Activated CD4-positive, CD25-positive, alpha-beta regulatory T cell treated with anti-CD3 and anti-CD28 coated beads, Interleukin-2, amount 50 U/mL, for 24 hours (primary cell): ENCODE results near the gene HABP2.

ENCODE experiments used
- ATAC-seq, 2 donors: fragments of 150-1000 bp; cut with Tn5 transposase; one replicate each; pipeline ENCODE4 v1.10.0; 2021; ENCODE audit warnings: mild to moderate bottlenecking in 1 of 2, moderate library complexity in 1 of 2

The HABP2 gene

DNA sequence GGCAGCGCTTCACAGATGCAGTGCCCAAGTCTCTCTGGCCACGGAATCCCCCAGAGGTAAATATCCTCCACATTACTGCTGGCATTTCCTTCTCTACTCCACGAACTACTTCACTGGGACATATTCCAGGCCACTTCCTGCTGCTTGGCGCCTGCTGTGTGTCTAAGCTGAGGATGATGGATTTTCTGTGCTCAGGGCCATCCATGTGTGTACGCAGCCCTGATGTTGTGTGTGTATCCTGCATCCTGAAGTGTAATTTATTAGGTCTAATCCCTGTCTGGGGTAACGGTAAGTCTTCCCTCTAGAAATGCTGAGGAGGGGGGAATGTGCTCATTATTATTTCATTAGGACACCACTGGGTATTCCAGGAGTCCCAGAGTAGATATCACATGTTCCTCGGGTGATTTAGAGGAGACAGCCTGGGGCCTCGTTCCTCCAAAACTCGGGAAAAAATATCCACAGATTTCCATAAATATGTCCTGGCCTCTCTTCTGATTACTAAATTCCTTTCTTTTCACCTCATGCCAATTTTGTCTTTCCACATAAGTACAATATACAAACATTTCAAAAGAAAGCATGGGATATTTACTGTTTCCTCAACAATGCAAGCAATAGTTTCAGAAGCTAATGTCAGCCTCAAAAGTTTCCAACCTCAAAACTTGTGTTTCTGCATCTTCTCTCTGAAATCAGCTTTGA is 25.5 kb upstream of the HABP2 start:
- ATAC-seq = no peak

DNA sequence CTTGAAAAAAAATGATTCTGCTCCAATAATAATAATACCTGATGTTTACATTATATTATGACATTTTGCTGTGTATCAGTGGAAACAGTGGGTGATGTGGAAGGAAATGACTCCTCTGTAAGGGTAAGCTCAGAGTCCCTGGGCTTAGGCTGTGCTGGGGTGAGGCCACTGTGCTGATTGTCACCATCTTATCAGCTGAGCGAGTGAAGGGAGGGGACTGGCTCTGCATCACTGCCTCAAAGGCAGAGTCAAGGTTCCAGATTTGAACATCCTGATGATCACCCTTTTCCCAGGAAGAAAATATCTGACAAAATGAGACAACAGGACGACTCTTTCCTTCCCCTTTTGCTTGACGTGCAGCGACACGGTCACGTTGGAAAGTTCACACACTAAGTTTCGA is 24.0 kb upstream of the HABP2 start:
- no peak for ATAC-seq

DNA sequence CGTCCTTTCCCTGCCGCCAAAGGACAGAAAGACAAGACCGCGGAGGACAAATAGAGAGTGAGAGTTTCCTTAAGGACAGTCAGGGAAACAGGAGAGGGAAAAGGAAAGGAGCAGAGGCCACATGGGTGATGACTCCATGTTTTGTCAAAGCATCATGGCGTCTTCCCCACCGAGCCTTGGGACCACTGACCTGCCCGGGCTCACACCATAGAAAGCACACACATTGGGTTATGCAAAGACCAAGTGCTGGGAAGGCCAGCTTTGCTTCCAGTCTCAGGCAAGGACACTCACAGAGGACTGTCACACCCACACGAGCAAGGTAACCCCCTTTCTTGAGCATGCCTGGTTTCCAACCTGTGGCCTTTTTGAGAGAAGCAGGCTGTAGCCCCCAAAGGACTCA is 23.3 kb upstream of the HABP2 start:
- no peak for ATAC-seq

DNA sequence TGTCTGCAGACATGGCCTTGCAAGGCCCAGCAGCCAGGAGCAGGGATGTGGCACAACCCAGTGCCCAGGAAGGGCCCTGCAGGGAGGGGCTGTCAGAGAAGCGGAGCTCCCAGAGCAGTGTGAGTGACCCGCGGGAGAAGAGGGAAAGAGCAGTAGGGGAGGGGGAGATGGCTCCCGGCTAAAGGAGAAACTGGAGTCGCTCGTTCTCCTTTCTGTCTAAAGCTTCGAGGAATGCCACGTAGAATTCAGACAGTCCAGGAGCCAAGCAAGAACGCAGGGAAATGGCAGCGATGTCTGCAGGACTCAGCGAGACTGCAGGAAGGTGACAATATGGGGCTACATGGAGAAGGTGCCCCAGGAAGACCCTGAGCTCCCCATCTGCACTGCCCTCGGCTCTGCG is 22.4 kb upstream of the HABP2 start:
- ATAC-seq = no peak

DNA sequence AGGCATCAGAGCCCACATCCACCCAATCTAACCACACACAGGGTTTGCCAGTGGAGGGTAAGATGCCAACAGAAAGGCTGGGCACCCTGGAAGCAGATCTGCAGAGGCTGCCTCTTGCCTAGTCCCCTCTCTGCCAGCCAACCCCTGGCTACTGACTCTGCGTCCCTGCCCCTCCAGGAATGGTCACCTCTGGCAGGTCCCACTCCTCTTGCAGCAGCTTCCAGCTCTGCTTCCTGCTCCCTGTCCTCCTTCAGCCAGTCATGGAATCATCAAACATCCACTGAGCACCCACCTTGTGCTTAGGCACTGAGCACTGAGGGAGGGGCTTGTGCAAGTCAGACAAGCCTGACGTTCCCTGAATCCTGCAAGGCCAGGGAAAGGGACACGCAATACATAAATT is 20.1 kb upstream of the HABP2 start:
- no peak for ATAC-seq

DNA sequence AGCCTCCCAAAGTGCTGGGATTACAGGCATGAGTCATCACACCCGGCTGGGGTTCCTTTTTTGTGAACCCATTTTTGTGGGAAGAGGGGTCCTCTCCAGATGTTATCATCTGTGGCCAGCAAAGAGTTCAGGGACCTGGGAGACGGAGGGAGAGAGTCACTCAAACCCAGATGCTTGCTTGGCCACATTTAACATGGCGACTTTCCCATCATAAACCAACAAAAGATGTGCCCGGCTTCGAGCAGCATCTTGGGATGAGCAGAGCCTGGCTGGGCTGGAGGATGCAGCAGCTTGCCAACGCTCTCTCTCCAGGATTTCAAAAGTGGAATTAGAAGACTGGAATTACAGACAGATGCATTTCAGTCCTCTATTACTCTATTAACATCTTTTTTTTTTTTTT is 19.1 kb upstream of the HABP2 start:
- ATAC-seq = no peak

DNA sequence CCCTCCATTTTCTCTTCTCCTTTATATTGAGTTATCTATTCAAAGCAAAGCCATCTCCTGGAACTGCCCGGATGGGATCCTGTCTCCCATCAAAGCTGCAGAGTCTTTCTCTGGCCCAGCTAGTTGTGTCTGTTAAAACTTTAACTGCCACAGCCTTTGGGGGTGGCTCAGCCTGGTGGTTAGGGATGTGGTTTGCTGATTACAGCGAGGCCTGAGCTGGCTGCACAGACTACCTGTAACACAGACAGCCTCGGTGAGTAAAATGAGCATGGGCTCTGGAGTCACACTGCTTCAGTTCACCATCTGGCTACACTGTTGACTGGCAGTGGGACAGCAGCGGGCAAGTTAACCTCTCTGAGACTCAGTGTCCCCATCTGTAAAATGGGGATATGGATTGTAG is 18.4 kb upstream of the HABP2 start:
- ATAC-seq = no peak

DNA sequence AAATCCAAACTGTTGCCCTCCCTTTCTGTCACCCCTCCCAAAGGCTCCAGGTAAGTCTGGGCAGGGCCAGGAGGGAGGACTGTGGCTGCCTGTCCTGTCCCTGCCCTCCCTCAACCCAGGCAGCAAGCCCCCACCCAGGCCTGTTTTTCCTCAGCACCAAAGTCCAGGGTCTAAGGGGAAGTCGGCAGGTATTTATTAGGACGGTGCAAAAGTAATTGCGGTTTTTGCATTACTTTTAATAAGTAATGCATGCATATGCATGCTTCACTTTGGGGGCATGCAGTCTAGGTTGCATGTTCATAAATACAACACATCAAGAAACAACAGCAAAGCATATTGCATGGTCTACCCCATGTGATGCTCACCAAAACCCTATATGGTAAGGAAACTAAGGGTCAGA is 15.2 kb upstream of the HABP2 start:
- no peak for ATAC-seq

DNA sequence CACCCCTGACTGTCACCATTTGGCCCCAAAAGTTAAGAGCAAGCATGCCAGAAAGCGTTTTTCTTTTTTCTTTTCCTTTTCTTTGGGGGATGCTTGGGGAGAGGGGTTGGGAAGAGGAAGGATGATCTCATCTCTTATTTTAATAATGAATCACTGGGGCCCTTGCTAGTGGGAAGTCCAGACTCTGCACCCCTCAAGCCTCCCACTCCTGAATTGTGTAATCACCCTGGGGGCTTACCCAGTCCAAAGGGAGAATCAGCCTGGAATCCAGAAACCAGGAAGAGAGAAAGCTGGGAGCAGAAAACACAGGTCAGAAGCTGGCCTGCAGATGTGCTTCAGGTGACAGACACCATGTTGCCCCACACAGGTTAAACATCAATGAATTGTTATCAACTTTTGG is 14.7 kb upstream of the HABP2 start:
- ATAC-seq = no peak

DNA sequence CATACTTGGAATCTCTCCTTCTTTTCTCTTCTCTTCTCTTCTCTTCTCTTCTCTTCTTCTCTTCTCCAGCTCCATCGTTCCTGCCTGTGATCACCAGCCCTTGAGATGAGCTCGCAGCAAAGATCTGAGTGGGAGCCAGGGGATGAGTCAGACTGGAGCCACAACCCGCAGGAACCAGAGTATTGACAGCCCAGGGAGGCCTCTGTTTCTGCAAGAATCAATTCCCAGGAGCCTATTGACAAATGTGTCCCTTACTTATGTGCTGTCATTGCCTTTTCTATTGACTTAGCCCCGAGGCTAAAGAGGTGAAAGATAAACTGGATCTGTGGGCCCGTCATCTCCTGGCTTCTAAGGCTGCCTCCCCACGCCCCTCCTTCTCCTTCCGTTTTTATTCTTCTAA is 13.1 kb upstream of the HABP2 start:
- no peak for ATAC-seq

DNA sequence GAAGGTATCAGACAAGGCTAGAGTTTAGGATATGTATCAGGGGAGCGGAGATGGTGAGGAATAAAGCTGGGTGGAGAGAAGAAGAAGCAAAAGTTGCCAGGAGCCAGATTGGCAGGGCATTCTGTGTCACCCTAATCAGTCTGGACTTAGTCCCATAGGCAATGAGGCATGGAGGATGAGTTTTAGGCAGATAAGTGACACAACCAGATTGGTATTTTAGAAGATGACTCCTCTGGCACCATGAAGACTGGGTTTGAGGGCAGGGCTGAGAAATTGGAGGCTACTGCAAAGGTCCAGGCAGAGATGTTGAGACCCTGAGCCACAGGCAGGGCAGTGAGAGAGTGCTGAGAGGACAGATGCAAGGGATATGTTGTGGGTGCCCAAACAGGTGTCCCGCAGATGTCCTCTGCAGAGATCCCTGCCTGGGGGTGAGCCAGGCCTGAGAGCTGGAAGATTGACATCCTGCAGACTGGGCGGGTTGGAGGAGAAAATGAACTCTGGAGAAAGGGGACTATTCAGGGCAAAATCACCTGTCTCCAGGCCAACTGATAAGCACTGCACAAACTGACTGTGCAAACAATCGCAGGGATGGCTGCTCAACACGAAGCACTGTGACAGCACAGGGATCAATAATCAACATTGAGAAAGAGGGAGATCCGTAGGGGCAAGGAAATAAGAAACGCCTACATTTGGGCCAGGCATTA is 11.9 kb upstream of the HABP2 start:
- no peak for ATAC-seq

DNA sequence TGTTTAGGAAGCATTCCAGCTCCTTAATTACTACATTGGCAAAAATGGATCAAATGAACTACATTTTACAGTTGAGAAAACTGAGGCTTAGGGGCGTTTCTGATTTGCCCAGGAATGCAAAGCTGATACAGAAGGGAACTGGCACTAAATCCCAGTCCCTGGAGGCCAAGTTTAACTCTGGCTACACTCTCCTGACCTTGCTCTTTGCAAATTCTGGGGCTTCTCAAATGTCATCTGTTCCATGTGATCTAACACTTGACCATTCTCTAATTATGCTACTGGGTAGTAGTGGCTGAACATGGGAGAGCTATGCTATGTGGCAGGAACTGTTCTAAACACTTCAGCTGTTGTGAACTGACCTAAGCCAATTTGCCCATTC is 11.3 kb upstream of the HABP2 start:
- ATAC-seq = no peak

DNA sequence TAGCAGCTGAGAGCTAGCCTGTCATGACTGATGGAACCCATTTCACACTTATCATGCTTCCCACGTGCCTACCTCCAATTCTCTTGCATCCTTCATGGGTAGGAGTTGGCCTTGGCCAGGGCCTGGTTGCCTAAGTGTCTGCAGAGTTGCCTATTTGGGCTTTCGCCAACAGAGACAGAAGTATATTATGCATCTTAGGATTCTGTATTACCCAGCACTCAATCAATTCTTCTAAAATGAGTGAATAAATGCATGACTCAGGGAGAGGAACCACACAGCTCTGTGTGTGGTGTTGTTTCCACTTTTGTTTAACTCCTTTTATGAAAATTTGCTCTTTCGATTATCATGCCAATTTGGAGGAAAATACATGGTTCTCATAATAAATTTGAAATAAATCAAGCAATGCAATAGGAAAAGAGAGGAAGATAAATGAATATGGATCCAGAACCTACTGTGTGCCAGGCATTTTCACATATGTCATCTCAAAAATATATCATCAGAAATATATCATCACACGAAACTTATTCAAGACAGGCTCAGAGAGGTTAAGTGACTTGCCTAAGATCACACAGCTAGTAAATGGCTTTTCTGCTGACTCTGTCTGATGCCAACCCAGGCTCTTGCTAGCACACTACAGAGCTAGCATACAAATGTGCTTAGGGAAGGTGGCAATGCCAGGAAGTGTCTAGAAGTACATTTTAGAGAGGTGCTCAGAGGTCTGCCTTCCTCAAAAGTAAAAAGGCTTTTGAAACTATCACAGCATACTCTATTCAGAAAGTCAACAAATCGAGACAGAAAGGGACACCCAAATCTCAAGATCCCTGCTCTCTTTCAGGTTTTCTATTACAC is 9.5 kb upstream of the HABP2 start:
- ATAC-seq = no peak

DNA sequence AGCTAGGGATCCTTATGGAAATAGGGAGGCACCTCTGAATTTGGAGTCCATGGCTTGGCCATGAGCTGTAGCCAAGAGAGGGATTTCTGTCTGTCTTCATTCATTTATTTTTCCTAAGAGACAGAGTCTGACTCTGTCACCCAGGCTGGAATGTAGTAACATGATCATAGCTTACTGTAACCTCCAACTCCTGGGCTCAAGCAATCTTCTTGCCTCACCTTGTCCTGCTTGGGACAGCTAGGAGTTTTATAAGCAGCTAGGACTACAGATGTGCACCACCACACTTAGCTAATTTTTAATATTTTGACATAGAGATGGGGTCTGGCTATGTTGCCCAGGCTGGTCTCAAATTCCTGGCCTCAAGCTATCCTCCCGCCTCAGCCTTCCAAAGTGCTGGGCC is 8.5 kb upstream of the HABP2 start:
- ATAC-seq = no peak

DNA sequence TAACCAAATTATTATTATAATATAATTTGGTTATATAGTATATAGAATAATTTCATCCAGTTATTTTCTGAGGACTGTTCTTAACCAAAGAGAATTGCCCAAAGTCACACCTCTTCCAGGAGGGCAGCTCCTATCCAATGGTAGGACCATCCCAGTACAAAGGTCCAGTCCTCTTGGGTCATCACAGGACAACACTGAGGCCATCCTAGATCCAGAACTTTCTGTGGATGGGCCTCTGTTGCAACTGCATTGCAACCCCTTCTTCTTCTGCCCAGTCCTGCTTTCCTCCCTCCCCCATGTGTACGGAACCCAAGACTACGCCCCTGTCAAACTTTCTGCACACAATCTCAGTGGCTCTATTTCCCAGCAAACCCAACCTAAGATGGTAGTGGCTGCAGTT is 5.4 kb upstream of the HABP2 start:
- ATAC-seq = no peak

DNA sequence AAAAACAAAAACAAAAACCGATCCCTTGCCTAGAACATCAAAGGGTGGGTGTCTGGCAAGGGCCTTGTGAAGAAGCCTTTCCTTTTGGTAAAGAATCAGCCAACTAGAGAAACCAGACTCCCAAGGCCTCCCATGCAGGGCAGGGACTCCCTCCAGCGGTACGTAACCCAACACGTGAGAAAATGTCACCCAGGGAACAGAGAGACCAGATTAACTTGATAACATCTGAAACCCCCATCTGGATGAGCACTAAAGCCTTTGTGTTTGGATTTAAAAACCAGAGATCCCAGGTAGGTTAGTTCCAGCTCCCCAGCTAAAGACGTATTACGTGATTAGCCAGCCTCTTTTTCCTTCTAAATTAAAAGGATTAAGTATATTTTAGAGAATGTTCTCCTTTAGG is 3.0 kb upstream of the HABP2 start:
- no peak for ATAC-seq

DNA sequence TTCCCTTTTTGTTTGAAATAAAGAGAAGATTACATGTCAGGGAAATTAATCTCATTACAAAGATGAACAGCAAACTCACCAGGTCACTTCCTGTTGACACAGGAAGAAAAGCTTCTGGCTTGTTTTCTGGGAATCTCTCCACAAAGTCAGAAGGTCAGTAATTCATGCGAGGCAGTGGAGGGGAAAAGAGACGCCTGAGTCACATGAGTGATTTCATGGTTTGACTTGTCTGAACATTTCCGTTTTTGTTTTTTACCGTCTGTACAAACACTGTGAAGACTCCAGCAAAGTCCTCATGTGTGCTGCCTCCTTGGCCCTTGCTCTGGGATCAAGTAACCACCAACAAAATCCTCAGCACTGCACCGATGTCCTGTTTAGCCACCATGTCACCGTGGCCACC is 2.5 kb upstream of the HABP2 start:
- ATAC-seq = no peak

DNA sequence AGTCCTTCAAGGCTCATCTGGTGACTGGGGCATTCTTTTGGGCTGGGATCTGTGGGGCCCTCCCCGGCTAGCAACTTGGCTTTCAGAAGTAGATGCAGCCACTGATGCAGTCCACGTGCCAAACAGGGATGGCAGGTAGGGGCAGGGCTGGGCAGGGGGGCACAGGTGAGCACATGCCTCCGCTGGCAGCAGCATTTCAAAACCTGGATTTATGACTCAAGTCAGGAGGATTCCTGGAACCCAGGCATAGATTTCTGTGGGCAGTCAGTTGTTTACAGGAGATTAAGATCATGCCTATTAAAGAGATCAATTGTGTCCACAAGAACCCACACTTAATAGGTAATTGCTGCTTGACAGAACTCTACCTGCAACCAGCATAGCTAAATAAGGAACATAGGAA is 839 bp upstream of the HABP2 start:
- ATAC-seq = no peak

DNA sequence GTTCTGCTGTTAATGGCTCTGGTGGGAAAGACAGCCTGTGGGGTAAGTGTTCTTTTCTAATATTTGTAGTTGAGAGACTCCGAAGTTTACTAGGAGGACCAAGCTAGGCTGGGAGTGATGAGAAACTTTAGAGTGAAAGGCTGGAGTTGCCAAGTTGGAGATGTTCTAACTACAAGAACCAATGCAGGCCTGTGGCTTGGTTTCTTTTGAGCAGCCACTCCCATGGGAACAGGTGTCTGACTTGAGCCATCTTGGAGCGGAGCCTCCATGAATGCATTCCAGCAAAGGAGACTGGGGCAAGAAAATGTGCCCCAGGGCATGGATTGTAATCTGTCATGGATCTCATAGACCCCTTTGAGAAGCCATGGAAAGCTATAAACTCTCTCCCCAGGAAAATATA is 296 bp downstream of the HABP2 start:
- no peak for ATAC-seq

DNA sequence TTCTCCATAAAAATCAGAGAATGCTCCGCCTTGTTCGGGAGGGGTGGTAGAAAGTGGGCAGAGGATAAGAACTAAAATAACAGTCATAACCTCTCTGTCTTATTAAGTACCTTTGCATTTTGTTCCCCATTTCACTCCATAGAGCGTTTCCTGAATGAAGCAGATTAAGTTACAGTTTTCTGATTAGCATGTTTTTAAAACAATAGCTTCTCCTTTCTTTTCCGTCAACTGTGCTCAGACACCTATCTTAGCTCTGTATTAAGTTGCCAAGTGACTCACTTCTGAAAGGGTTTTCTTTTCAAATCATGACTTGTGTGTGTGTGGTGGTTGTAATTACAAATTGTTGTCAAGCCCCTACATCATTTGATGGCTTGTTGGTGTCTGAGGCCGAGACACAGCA is 1.4 kb downstream of the HABP2 start:
- ATAC-seq = no peak

DNA sequence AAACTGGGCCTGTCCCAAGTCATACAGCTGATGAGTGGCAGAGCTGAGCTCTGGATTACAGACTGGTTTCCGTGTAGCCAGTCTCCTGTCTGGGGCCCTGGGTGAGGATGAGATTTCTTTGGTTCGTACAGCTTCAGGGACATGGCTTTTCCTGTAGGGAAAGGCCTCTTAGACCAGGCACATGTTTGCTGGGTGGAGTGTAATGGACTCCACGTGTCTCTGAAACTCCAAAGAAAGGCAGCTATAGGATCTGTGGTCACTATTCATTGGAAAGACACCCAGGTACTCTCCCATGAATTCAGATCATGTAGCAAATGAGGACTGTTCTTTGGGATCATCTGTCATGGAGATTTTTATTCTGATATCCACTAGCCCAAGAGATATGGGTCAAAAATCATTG is 2.4 kb downstream of the HABP2 start:
- no peak for ATAC-seq

DNA sequence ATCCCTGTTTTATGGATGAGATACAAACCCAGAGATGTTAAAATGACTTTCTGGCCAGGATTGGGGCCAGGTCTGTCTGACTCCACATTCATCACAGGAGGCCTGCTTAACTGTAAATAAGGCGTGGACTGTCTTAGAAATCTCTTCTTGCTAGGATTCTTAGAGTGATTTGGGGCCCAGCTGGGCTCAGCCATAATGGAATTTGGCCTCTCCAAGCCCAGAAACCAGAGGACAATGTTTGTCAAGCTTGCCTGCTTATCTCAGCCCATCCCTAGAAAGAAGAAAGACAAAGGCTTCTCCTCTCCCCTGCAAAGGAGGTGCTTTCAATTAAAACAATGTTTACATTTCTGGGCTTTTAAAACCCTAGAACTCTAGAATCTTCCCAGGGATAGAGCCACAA is 2.9 kb downstream of the HABP2 start:
- ATAC-seq = no peak

DNA sequence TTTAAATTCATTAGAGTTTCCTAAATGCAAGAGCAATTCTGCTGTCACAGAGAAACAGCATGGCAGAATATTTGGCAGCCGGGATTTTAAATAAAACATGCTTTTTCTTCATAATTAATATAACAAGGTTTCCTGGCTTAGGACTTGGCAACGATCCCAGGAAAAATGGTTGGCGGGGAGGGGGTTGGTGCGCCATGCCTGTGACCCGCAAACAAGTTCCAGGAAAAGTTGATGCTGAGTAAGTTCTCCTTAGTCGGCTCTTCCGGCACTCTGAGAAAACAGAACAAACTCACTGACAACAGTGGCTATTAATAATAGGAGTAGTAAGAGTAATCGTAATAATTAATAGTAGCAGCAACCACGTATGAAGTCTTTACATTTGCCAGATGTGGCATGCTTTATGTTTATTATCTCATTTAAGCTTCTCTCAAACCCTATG is 4.6 kb downstream of the HABP2 start:
- ATAC-seq = no peak

DNA sequence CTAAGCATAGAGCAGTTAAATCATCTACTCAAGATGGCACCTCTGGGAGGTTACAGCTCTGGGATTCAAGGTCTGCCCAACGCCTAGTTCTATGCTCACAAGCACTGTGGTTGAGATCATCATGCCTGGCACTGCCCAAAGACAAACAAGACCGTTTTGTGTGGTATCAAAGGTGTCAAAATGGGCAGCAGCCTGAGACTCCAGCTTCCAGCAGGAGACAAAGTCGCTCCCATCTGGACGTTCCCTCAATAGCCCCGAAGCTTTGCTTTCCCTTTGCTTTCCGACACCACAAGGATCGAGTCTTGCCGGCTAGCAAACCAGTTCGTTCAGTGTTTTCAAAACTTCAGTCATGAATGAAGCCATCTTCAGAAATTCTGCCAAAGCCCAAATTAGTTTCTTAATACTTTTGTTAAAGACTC is 5.1 kb downstream of the HABP2 start:
- ATAC-seq = no peak
